Left lobe of liver (tissue), 2 donors: ENCODE measurements around the gene KNDC1. TPM values are rescaled to one million over a fixed set of nuclear protein-coding genes. Genes with fewer than 3 reads are reported as not detected.
"Not testable (repeated sequence)": the region's sequence is repeated elsewhere in the genome, so short reads cannot be mapped to it uniquely, and the experiment has no call there.

Source experiments
- ATAC-seq: fragments of 200-7000 bp; cut with Tn5 transposase; one replicate; pipeline ENCODE4 v1.9.1; 2020; ENCODE audit warnings: mild to moderate bottlenecking, moderate library complexity
- DNase-seq: peaks from one replicate; pipeline ENCODE4 v3.0.0-alpha.2; 2020; ENCODE audit warnings: low spot score
- total RNA-seq: library from RNA; stranded (reverse); gene quantifications from one replicate; pipeline ENCODE4 v1.2.1, GENCODE V29; 2021
- donor health status: DM: no; HTN: no; CAD: no; lungs with moderate emphysema.
- donor health status: DM: no; HTN: yes; CAD: no.

KNDC1 gene
- total RNA-seq, 1 donor from 2014 or later, result 8.5 TPM

- DNase-seq, result no peak
- ATAC-seq, result no peak
Observed at GRCh38 chr10:133217800-133218589, 58.0 kb downstream of the KNDC1 start.

GRCh38 chr10:133218891-133219290, 58.9 kb downstream of the KNDC1 start:
- DNase-seq (no peak), ATAC-seq (no peak)

DNA sequence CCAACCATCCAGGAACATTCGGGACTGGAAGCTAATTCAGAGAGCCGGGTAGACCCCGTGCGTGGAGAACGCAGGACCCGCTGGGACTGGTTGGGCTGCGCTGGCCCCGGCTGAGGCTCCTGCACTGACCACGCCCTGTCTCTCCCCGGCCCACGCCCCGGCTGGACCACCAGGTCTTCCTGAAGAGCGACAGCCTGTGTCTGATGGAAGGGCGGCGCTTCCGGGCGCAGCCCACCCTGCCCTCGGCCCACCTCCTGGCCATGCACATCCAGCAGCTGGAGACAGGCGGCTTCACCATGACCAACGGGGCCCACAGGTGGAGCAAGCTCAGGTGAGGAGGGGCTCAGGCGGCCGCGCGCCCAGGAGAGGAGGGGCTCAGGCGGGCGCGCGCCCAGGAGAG, 59.8 kb downstream of the KNDC1 start:
- ATAC-seq (no peak), DNase-seq (no peak)

- no peak for DNase-seq
Observed at GRCh38 chr10:133221331-133221730, 61.3 kb downstream of the KNDC1 start.

DNA sequence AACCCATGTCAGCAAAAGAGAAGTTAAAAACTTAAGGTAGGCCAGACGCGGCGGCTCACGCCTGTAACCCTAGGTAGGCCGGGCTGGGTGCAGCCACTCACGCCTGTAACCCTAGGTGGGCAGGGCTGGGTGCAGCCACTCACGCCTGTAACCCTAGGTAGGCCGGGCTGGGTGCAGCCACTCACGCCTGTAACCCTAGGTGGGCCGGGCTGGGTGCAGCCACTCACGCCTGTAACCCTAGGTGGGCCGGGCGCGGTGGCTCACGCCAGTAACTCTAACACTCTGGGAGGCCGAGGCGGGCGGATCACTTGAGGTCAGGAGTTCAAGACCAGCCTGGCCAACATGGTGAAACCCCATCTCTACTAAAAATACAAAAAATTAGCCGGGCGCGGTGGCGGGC, 61.7 kb downstream of the KNDC1 start:
- not testable (repeated sequence) for ATAC-seq

More at GRCh38 chr10:133221331-133221730, 61.3 kb downstream of the KNDC1 start:
- no peak for ATAC-seq

GRCh38 chr10:133224076-133224475, 64.1 kb downstream of the KNDC1 start:
- no peak for ATAC-seq
- no peak for DNase-seq

More for the DNA sequence above, 61.7 kb downstream of the KNDC1 start:
- DNase-seq, result not testable (repeated sequence)

- DNase-seq (no peak), ATAC-seq (no peak)
Observed at GRCh38 chr10:133224756-133225372, 64.8 kb downstream of the KNDC1 start.

DNA sequence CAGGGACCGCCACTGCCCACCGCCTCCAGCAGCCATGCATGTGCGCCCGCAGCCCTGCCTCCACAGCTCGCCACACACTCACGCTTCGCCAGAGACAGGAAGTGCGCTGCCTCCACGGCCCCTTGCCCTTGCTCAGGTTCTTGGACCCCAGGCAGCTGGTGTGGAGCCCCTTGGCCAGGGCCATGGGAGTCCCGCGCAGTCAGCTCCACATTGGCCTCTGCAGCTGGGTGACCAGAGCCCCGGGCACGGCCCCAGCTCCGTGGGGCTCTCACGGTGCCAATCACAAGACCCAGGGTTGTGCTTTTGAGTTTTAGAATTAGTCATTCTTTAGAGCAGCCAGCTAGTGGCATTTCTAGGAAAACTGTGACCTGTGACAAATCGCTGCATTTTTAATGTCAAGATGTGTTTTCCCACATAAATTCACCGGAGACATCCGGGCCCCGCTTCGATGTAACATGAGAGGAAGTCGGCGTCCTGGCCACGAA, 65.7 kb downstream of the KNDC1 start:
- DNase-seq (no peak), ATAC-seq (no peak)

DNA sequence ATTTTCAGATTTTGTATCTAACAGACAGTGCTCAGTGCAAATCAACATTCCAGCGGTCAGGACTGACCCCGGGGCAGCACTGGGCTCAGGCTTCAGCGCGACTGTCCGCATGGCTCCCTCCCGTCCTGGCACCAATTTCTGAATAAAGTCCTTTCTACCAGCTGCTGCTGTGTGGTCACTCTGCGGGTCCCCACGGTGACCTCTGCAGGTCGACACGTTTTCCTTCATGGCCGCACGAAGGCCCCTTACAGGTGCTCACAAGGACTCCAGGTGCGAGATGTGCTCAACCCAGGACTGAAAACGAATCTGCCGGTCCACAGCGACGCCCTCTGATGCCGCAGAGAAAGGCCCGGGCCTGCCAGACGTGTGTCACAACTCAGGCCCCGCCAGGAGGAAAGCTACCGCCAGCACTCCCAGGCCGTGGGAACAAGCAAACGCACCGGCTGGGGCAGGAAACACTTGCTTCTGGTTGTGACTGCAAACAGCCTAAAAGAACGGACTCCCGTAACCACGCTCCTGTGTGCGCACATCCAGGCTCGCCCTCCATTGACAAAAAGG, 66.3 kb downstream of the KNDC1 start:
- no peak for DNase-seq
- peak; percentile 85 for ATAC-seq

GRCh38 chr10:133227256-133227655, 67.2 kb downstream of the KNDC1 start:
- DNase-seq (no peak), ATAC-seq (no peak)

GRCh38 chr10:133229265-133230043, 69.4 kb downstream of the KNDC1 start:
- no peak for ATAC-seq

GRCh38 chr10:133230044-133230361, 70.0 kb downstream of the KNDC1 start, which contains the start of gene UTF1:
Gene UTF1, plus strand, starts transcription at chr10:133230217. Its CDS starts 72 bp downstream, at chr10:133230289.
- DNase-seq, result no peak
- ATAC-seq, result no peak

More at GRCh38 chr10:133229265-133230043, 69.4 kb downstream of the KNDC1 start:
- no peak for DNase-seq

DNA sequence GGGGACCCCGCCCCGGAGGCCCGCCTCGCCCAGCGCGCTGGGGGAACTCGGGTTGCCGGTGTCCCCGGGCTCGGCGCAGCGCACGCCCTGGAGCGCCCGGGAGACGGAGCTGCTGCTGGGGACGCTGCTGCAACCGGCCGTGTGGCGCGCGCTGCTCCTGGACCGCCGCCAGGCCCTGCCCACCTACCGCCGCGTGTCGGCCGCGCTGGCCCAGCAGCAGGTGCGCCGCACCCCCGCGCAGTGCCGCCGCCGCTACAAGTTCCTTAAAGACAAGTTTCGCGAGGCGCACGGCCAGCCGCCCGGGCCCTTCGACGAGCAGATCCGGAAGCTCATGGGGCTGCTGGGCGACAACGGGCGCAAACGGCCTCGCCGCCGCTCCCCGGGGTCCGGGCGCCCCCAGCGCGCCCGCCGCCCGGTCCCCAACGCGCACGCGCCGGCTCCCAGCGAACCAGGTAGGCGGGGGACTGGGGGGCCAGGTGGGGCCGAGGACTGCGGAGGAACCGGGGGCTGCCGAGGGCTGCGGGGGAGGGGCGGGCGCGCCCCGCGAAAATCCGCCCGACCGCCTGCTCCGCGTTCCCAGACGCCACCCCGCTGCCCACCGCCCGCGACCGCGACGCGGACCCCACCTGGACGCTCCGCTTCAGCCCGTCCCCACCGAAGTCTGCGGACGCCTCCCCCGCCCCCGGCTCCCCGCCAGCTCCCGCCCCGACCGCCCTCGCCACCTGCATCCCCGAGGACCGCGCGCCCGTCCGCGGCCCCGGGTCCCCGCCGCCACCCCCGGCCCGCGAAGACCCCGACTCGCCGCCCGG, 70.6 kb downstream of the KNDC1 start:
- ATAC-seq (no peak), DNase-seq (no peak)

- ATAC-seq (no peak), DNase-seq (no peak)
Observed at GRCh38 chr10:133231244-133231945, 71.4 kb downstream of the KNDC1 start.

GRCh38 chr10:133231946-133232574, 72.0 kb downstream of the KNDC1 start:
- no peak for ATAC-seq
- no peak for DNase-seq

- not testable (repeated sequence) for ATAC-seq, DNase-seq
Observed at GRCh38 chr10:133234796-133235195, 74.8 kb downstream of the KNDC1 start.

DNA sequence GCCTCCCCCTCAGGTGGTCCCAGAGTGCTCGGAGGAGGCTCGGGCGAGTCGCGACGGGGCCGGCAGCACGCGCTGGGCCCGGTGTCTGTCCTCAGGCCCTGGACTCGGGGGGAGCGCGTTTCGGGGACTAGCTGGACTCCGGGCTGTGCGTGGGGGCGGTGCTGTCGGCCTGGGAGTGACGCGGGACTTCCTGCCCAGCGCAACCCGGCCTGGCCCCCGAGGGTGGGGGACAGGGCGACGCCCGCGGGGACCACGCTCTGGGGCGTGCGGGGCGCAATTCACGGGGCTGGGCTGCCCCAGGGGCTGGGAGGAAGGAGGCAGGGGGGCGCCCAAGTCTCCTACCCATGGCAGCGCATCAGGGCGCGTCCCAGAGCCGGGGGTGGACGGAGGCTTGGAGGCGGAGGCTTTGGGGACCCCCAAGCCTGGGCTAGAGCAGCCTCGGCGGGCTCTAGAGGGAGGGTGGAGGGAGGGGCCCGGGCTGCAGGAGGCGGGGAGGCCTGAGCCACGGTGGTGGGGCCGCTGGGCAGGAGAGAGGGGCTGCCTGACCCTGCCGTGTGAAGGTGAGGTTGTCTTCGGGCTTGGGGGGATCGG, 75.3 kb downstream of the KNDC1 start:
- ATAC-seq (peak; percentile 16), DNase-seq (no peak)

DNA sequence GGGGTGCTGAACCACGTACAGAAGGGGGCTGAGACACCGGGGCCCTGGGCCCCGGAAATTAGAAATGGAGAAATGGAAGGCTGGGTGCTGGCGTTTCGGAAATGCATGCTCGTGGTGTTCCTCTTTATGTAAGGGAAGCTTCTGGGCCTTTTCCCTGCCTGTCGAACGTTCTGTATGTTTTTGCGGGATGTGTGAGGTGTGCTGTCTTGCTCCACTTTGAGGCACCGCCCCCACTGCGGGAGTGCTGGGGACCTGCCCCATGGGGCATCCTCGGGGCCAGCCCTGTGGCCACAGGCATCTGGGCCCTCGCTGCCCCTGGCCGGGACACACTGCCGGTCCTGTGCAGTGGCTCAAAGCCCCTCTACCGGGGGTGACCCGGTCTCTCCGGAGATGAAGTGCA, 75.9 kb downstream of the KNDC1 start:
- no peak for DNase-seq
- ATAC-seq, result peak; percentile 25
